PC-9 (cell line): ENCODE data around the gene OR4C6. TPM values are rescaled to one million over a fixed set of nuclear protein-coding genes. Genes with fewer than 3 reads are reported as not detected.
A peak's percentile ranks its signal among the peaks of the same experiment; 100 is the strongest.

ENCODE experiments used
- Bru-seq: library from RNA; stranded (reverse); fragments of 400-500 nt; gene quantifications from one replicate; lab custom pipeline; 2021; lab: Mats Ljungman, UMichigan
- BruChase-seq, 2 experiments: library from RNA; stranded (reverse); fragments of 400-500 nt; gene quantifications; one replicate each; lab custom pipeline; 2021; lab: Mats Ljungman, UMichigan
- BruUV-seq: library from RNA; stranded (reverse); fragments of 400-500 nt; replicated peaks from 2 replicates; lab custom pipeline; 2021; lab: Mats Ljungman, UMichigan
- CTCF ChIA-PET: fragments of 300-600 bp; sonication (Branson Sonifier 250); formaldehyde crosslinking; loops from one replicate; lab custom pipeline; 2022; ENCODE audit warnings: antibody characterized with exemption; lab: Charles Lee
- POLR2A ChIA-PET: fragments of 300-600 bp; sonication (Branson Sonifier 250); formaldehyde crosslinking; loops from one replicate; lab custom pipeline; 2022; ENCODE audit warnings: antibody characterized with exemption; ENCODE audit not compliant: unreplicated experiment; lab: Charles Lee
- DNase-seq, 2 experiments: peaks; one replicate each; pipeline versions ENCODE4 v3.0.0 to v3.0.0-alpha.2; 2015 to 2022; ENCODE audit warnings: mixed read lengths in 1 of 2
- H2AFZ ChIP-seq: fragments of 200-600 bp; sonication (generic); 2 replicates; pipeline ENCODE4 v1.8.1; 2017; ENCODE audit warnings: antibody characterized with exemption
- H3F3A ChIP-seq: fragments of 200-600 bp; sonication (generic); 2 replicates; pipeline ENCODE4 v1.8.1; 2017; ENCODE audit warnings: antibody characterized with exemption, mild to moderate bottlenecking, low read depth; ENCODE audit not compliant: insufficient read depth
- H3K27ac ChIP-seq: fragments of 200-600 bp; sonication (generic); 2 replicates; pipeline ENCODE4 v1.6.1; 2016; ENCODE audit warnings: mixed run types
- H3K27me3 ChIP-seq: fragments of 200-600 bp; sonication (generic); 2 replicates; pipeline ENCODE4 v1.6.1; 2016; ENCODE audit warnings: low read depth, mixed run types; ENCODE audit not compliant: insufficient read depth
- H3K36me3 ChIP-seq: fragments of 200-600 bp; sonication (generic); 2 replicates; pipeline ENCODE4 v1.6.1; 2016; ENCODE audit warnings: low read depth, mixed run types
- H3K4me1 ChIP-seq: fragments of 200-600 bp; sonication (generic); replicated peaks from 2 replicates; pipeline ENCODE4 v1.6.1; 2016; ENCODE audit warnings: mixed run types; ENCODE audit not compliant: insufficient read depth
- H3K4me2 ChIP-seq: fragments of 200-600 bp; sonication (generic); 2 replicates; pipeline ENCODE4 v1.6.1; 2017; ENCODE audit warnings: mixed run types
- H3K4me3 ChIP-seq: fragments of 200-600 bp; sonication (generic); 2 replicates; pipeline ENCODE4 v1.6.1; 2016; ENCODE audit warnings: mixed run types
- H3K79me2 ChIP-seq: fragments of 200-600 bp; sonication (generic); 2 replicates; pipeline ENCODE4 v1.6.1; 2017; ENCODE audit warnings: low read depth, mixed run types
- H3K9me2 ChIP-seq: fragments of 200-600 bp; sonication (generic); 2 replicates; pipeline ENCODE4 v1.8.1; 2017; ENCODE audit warnings: mild to moderate bottlenecking; ENCODE audit not compliant: insufficient read depth
- H3K9me3 ChIP-seq: fragments of 200-600 bp; sonication (generic); 2 replicates; pipeline ENCODE4 v1.8.1; 2016; ENCODE audit warnings: low read depth; ENCODE audit not compliant: insufficient read depth
- H4K20me1 ChIP-seq: fragments of 200-600 bp; sonication (generic); 2 replicates; pipeline ENCODE4 v1.8.1; 2017; ENCODE audit not compliant: insufficient read depth
- EZH2 ChIP-seq: fragments of 200-600 bp; sonication (generic); IDR thresholded peaks from 2 replicates; pipeline ENCODE4 v1.8.0; 2017; ENCODE audit warnings: antibody characterized with exemption, low read depth
- intact Hi-C: fragments of 100-400 bp; cut with micrococcal nuclease; formaldehyde crosslinking; loops from one replicate; pipeline ENCODE4 v1.10.0; 2022; ENCODE audit not compliant: unreplicated experiment
- long read RNA-seq: library from polyadenylated mRNA; stranded (forward); transcript quantifications from one replicate; pipeline ENCODE4 v2.0.0, GENCODE V29; 2022
- total RNA-seq: library from RNA; stranded (reverse); gene quantifications from 2 replicates; pipeline ENCODE4 v1.2.3, GENCODE V29; 2021
- TF ChIP-seq, protein P1 (sequence below): fragments of 200-600 bp; sonication (generic); conservative IDR thresholded peaks from 2 replicates; pipeline ENCODE4 v1.6.1; 2017; ENCODE audit warnings: mixed run types, antibody characterized with exemption, mild to moderate bottlenecking, moderate library complexity

The OR4C6 gene
- total RNA-seq (not detected in 2 replicates), Bru-seq, nascent RNA (percentile 21 among the genes with signal in this experiment), BruChase-seq, experiment 1, labeled RNA remaining after a 2-hour chase (percentile 7 among the genes with signal in this experiment), BruChase-seq, experiment 2, labeled RNA remaining after a 6-hour chase (percentile 25 among the genes with signal in this experiment)
- long read RNA-seq: 0 reads

DNA sequence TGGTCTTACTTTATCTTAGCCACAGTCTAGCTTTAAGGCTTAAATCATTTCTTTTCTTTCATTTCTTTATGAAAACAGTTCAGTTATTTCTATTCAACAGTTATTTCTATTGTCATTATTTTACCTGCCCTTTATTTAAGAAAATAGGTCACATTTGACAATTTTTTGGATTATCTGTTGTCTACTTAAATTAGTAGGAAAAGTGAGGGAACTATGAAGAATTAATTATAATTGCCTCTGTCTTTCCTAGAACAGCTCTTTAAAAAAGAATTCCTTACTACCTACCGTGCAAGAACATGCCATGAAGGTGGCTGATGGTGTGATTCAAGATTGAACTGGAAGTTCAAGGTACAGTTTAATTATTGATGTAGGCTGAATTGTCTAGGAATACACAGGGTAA lies at the start of gene OR4C6:
Gene OR4C6 (plus strand): TSS at position 301 of the 400 bp plus-strand sequence. CDS start 2,966 bp downstream, outside the sequence.
- no peak for TF ChIP-seq EZH2
- TF ChIP-seq, protein P1, sequence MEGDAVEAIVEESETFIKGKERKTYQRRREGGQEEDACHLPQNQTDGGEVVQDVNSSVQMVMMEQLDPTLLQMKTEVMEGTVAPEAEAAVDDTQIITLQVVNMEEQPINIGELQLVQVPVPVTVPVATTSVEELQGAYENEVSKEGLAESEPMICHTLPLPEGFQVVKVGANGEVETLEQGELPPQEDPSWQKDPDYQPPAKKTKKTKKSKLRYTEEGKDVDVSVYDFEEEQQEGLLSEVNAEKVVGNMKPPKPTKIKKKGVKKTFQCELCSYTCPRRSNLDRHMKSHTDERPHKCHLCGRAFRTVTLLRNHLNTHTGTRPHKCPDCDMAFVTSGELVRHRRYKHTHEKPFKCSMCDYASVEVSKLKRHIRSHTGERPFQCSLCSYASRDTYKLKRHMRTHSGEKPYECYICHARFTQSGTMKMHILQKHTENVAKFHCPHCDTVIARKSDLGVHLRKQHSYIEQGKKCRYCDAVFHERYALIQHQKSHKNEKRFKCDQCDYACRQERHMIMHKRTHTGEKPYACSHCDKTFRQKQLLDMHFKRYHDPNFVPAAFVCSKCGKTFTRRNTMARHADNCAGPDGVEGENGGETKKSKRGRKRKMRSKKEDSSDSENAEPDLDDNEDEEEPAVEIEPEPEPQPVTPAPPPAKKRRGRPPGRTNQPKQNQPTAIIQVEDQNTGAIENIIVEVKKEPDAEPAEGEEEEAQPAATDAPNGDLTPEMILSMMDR: no peak
- DNase-seq: no peak
- Histone ChIP-seq H3K36me3 (no peaks in the 10 kb centered on the region), H3K9me2 (no peaks in the 10 kb centered on the region), H3F3A (no peaks in the 10 kb centered on the region), H3K4me1 (no peaks in the 10 kb centered on the region), H3K79me2 (no peaks in the 10 kb centered on the region), H3K27ac (no peak within 1 kb of the TSS), H3K4me3 (no peak within 1 kb of the TSS), H3K27me3 (no peaks in the 10 kb centered on the region), H2AFZ (no peak within 1 kb of the TSS), H3K4me2 (no peak within 1 kb of the TSS), H3K9me3 (no peaks in the 10 kb centered on the region), H4K20me1 (no peaks in the 10 kb centered on the region)
- BruUV-seq: no TSS peak
- CTCF ChIA-PET: no interaction called here
- POLR2A ChIA-PET: no interaction called here
- intact Hi-C loops: no loop called here

DNA sequence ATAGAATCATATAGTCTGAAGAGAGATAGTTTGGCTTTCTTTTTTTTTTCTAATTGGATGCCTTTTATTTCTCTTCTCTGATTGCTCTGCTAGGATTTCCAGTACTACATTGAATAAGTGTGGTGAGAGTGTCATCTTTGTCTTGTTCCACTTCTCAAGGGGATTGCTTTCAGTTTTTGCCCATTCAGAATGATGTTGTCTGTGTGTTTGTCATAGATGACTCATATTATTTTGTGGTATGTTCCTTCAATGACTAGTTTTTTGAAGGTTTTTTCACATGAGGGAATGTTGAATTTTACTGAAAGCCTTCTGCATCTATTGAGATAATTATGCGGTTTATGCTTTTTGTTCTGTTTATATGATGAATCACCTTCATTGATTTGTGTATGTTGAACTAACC lies 37.5 kb upstream of the OR4C6 start:
- Histone ChIP-seq H3K9me3 (no peaks in the 10 kb centered on the region), H4K20me1 (no peaks in the 10 kb centered on the region), H3K4me1 (no peaks in the 10 kb centered on the region), H3K9me2 (no peaks in the 10 kb centered on the region), H3K27me3 (no peaks in the 10 kb centered on the region), H3F3A (no peaks in the 10 kb centered on the region), H2AFZ (no peak overlapping the region), H3K4me3 (no peak overlapping the region), H3K36me3 (no peaks in the 10 kb centered on the region), H3K27ac (no peak overlapping the region), H3K79me2 (no peaks in the 10 kb centered on the region), H3K4me2 (no peak overlapping the region)
- ChIA-PET POLR2A (no interaction called here), CTCF (no interaction called here)
- no TSS peak for BruUV-seq
- intact Hi-C loops: no loop called here
- no peak for DNase-seq
- TF ChIP-seq, protein P1: no peak
- TF ChIP-seq EZH2: no peak

DNA sequence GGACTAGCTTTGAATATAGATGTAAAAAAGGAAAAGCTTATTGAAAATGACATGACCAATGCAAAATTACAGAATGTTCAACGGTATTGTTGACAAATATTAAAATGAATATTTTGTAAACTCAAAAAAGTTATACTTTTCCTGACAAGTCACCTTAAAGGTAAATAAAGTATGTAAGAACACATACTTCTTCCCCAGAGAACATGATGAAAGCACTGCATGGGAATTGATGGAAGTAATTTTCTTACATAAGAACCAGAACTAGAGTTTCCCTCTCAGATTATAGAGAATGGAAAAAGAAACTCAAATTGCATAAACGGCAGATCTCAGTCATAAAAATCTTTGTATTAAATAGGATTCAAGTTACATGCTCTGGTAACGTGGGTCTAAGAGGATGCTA lies 27.2 kb upstream of the OR4C6 start, which contains the start of gene OR4P4:
Gene OR4P4 (plus strand): TSS at position 301 of the 400 bp plus-strand sequence.
- no peaks in the 10 kb centered on the region for H3K79me2 ChIP-seq
- H3F3A ChIP-seq: no peaks in the 10 kb centered on the region
- no peak within 1 kb of the TSS for H3K4me2 ChIP-seq
- BruUV-seq: no TSS peak
- no peaks in the 10 kb centered on the region for H3K9me3 ChIP-seq
- H3K27ac ChIP-seq: no peak within 1 kb of the TSS
- intact Hi-C loops: no loop called here
- TF ChIP-seq, protein P1: no peak
- no peak for TF ChIP-seq EZH2
- no peaks in the 10 kb centered on the region for H4K20me1 ChIP-seq
- CTCF ChIA-PET: no interaction called here
- no peaks in the 10 kb centered on the region for H3K9me2 ChIP-seq
- no peaks in the 10 kb centered on the region for H3K27me3 ChIP-seq
- H3K4me1 ChIP-seq: no peaks in the 10 kb centered on the region
- DNase-seq: no peak
- H3K4me3 ChIP-seq: no peak within 1 kb of the TSS
- no peaks in the 10 kb centered on the region for H3K36me3 ChIP-seq
- no peak within 1 kb of the TSS for H2AFZ ChIP-seq
- POLR2A ChIA-PET: no interaction called here
